HG03565 (cell line): ENCODE data around the gene SLC38A9.
"Not testable (repeated sequence)": the region's sequence is repeated elsewhere in the genome, so short reads cannot be mapped to it uniquely, and the experiment has no call there.

Experiments used
- ATAC-seq: cut with Tn5 transposase; IDR thresholded peaks from one replicate; pipeline ENCODE4 v1.9.1; 2021; ENCODE audit warnings: mild to moderate bottlenecking, moderate library complexity; ENCODE audit not compliant: unreplicated experiment

The SLC38A9 gene

GRCh38 chr5:55706230-55706629 lies 5.9 kb downstream of the SLC38A9 start:
- no peak for ATAC-seq

GRCh38 chr5:55702598-55703345 lies 9.4 kb downstream of the SLC38A9 start:
- ATAC-seq = peak; percentile 36

GRCh38 chr5:55701462-55702103 lies 10.5 kb downstream of the SLC38A9 start:
- no peak for ATAC-seq

- ATAC-seq = no peak
Measured at GRCh38 chr5:55700745-55701144, 11.4 kb downstream of the SLC38A9 start.

- ATAC-seq = no peak
Measured at GRCh38 chr5:55699041-55699688, 13.0 kb downstream of the SLC38A9 start.

GRCh38 chr5:55696704-55697103 lies 15.4 kb downstream of the SLC38A9 start:
- not testable (repeated sequence) for ATAC-seq

GRCh38 chr5:55694152-55694830 lies 17.8 kb downstream of the SLC38A9 start:
- ATAC-seq = no peak

GRCh38 chr5:55692509-55692908 lies 19.6 kb downstream of the SLC38A9 start:
- no peak for ATAC-seq

GRCh38 chr5:55692106-55692417 lies 20.1 kb downstream of the SLC38A9 start:
- no peak for ATAC-seq

- no peak for ATAC-seq
Measured at GRCh38 chr5:55691265-55692105, 20.6 kb downstream of the SLC38A9 start.

GRCh38 chr5:55682071-55682470 lies 30.1 kb downstream of the SLC38A9 start:
- ATAC-seq = no peak

GRCh38 chr5:55681301-55681700 lies 30.8 kb downstream of the SLC38A9 start:
- no peak for ATAC-seq

- ATAC-seq = no peak
Measured at GRCh38 chr5:55680353-55680752, 31.8 kb downstream of the SLC38A9 start.

GRCh38 chr5:55679556-55679955 lies 32.6 kb downstream of the SLC38A9 start:
- ATAC-seq = no peak

- ATAC-seq = no peak
Measured at GRCh38 chr5:55675119-55675518, 37.0 kb downstream of the SLC38A9 start.

- no peak for ATAC-seq
Measured at GRCh38 chr5:55674340-55674739, 37.8 kb downstream of the SLC38A9 start.

- no peak for ATAC-seq
Measured at GRCh38 chr5:55672477-55672911, 39.6 kb downstream of the SLC38A9 start.

GRCh38 chr5:55671975-55672374 lies 40.1 kb downstream of the SLC38A9 start:
- ATAC-seq = no peak

GRCh38 chr5:55668356-55668755 lies 43.8 kb downstream of the SLC38A9 start:
- ATAC-seq = no peak

GRCh38 chr5:55667938-55668337 lies 44.2 kb downstream of the SLC38A9 start:
- ATAC-seq = no peak

GRCh38 chr5:55665065-55665464 lies 47.1 kb downstream of the SLC38A9 start:
- ATAC-seq = no peak
